Measurements from ENCODE around the gene HS3ST4. TPM values are rescaled to one million over a fixed set of nuclear protein-coding genes. Genes with fewer than 3 reads are reported as not detected.

Gene HS3ST4
- polyA plus RNA-seq, 1 experiment, result not detected

DNA sequence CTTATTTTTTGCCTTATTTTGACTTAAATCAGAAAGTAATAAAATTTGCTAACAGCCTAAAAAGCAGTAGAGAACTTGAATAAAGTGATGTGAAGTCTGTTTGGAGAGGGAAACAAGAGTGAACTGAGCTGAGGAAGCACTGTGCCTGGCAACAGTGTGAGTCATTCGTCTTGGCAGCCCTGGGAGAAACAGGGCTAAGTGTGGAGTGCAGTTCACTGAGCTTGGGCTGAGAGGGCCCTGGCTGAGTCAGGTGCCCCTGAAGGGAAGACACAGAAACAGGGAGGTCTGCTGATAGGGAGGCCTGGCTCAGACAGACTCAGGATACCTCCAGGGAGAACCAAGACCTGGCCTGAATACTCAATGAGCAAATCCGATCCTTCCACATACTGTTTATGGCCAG lies 132.1 kb downstream of the HS3ST4 start:
- ChIA-PET POLR2A (no interaction called here), CTCF (no interaction called here)
- Histone ChIP-seq H3K4me3 (ENCODE audit: low read depth, low read length) (no peak overlapping the region), H3K36me3 (ENCODE audit: control insufficient read depth, insufficient read depth, low read length) (no peaks in the 10 kb centered on the region), H3K27me3 (ENCODE audit: control insufficient read depth, insufficient read depth, low read length) (no peaks in the 10 kb centered on the region)
- no peak for TF ChIP-seq CTCF (IDR thresholded peaks at IDR 0.05; ENCODE audit: insufficient read depth, low read depth, low read length)
- DNase-seq (ENCODE audit: low read depth), result no peak

GRCh38 chr16:25827709-25828108 lies 135.9 kb downstream of the HS3ST4 start:
- Histone ChIP-seq H3K4me3 (ENCODE audit: low read depth, low read length) (no peak overlapping the region), H3K27me3 (ENCODE audit: control insufficient read depth, insufficient read depth, low read length) (no peaks in the 10 kb centered on the region), H3K36me3 (ENCODE audit: control insufficient read depth, insufficient read depth, low read length) (no peaks in the 10 kb centered on the region)
- ChIA-PET CTCF (interaction anchor here (0.8 to 1.6 kb wide), 2 partner anchors 10 to 12 kb away, joined by 3 to 4 read pairs; no protein-coding TSS in a partner anchor), POLR2A (no interaction called here)
- TF ChIP-seq CTCF (IDR thresholded peaks at IDR 0.05; ENCODE audit: insufficient read depth, low read depth, low read length), result no peak
- DNase-seq (ENCODE audit: low read depth), result no peak

DNA sequence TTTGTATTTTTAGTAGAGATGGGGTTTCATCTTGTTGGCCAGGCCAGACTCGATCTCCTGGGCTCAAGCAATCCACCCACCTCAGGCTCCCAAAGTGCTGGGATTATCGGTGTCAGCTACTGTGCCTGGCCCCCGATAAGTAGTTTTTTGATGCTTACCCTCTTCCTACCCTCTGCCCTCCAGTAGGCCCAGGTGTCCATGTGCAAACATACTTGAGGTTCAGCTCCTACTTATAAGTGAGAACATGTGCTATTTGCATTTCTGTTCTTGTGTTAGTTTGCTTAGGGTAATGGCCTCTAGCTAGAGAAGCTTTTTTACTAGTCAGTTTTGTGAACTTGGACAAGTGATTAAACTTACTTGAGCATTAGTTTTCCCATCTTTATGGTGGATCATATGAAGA lies 136.8 kb downstream of the HS3ST4 start:
- CTCF ChIA-PET, result interaction anchor here (1.6 kb wide), 1 partner anchor 9 kb away, joined by 4 read pairs; no protein-coding TSS in a partner anchor
- TF ChIP-seq CTCF (IDR thresholded peaks at IDR 0.05; ENCODE audit: insufficient read depth, low read depth, low read length), result no peak
- POLR2A ChIA-PET, result no interaction called here

GRCh38 chr16:25832291-25832690 lies 140.5 kb downstream of the HS3ST4 start:
- no peak for TF ChIP-seq CTCF (IDR thresholded peaks at IDR 0.05; ENCODE audit: insufficient read depth, low read depth, low read length)
- CTCF ChIA-PET, result no interaction called here

More for the DNA sequence above, 136.8 kb downstream of the HS3ST4 start:
- no peaks in the 10 kb centered on the region for H3K27me3 ChIP-seq (ENCODE audit: control insufficient read depth, insufficient read depth, low read length)
- no peaks in the 10 kb centered on the region for H3K36me3 ChIP-seq (ENCODE audit: control insufficient read depth, insufficient read depth, low read length)
- no peak overlapping the region for H3K4me3 ChIP-seq (ENCODE audit: low read depth, low read length)
- no peak for DNase-seq (ENCODE audit: low read depth)

DNA sequence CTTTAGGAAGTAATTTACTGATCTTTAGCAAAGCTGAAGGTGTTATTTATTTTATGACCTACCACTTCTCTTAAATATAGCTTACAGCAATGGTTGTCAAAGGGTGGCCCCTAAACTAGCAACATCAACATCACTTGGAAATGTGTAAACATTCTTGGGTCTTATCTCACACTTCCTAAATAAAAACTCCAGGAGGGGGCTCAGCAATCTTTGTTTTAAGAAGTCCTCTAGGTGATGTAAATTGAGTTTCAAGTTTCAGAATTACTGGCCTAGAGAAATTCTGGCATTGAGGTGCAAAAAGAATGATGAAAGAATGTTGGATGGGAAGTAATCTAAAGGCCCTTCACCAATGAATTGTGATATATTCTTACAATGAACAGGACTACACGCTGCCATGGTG lies 142.3 kb downstream of the HS3ST4 start:
- ChIA-PET POLR2A (no interaction called here), CTCF (no interaction called here)
- no peak for TF ChIP-seq CTCF (IDR thresholded peaks at IDR 0.05; ENCODE audit: insufficient read depth, low read depth, low read length)
- Histone ChIP-seq H3K4me3 (ENCODE audit: low read depth, low read length) (no peak overlapping the region), H3K36me3 (ENCODE audit: control insufficient read depth, insufficient read depth, low read length) (no peaks in the 10 kb centered on the region), H3K27me3 (ENCODE audit: control insufficient read depth, insufficient read depth, low read length) (no peaks in the 10 kb centered on the region)
- no peak for DNase-seq (ENCODE audit: low read depth)

More at GRCh38 chr16:25832291-25832690, 140.5 kb downstream of the HS3ST4 start:
- DNase-seq (ENCODE audit: low read depth), result no peak
- Histone ChIP-seq H3K36me3 (ENCODE audit: control insufficient read depth, insufficient read depth, low read length) (no peaks in the 10 kb centered on the region), H3K4me3 (ENCODE audit: low read depth, low read length) (no peak overlapping the region), H3K27me3 (ENCODE audit: control insufficient read depth, insufficient read depth, low read length) (no peaks in the 10 kb centered on the region)
- POLR2A ChIA-PET, result no interaction called here

Data from BJ (cell line).